HG03460 (cell line): ENCODE data around the gene DEAF1.
"Not testable (repeated sequence)": the region's sequence is repeated elsewhere in the genome, so short reads cannot be mapped to it uniquely, and the experiment has no call there.

Experiments used
- ATAC-seq: cut with Tn5 transposase; IDR thresholded peaks from one replicate; pipeline ENCODE4 v1.9.1; 2021; ENCODE audit not compliant: unreplicated experiment

DEAF1 gene

DNA sequence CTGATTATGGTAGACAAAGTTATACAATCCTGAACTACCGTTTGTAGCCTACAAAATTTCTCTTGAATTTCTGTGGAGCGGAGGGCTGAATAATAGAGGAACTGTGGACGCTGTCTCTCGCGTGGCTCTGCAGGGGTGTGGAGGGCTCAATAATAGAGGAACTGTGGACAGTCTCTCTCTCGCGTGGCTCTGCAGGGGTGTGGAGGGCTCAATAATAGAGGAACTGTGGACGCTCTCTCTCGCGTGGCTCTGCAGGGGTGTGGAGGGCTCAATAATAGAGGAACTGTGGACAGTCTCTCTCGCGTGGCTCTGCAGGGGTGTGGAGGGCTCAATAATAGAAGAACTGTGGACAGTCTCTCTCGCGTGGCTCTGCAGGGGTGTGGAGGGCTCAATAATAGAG lies 41.9 kb downstream of the DEAF1 start:
- not testable (repeated sequence) for ATAC-seq

GRCh38 chr11:650482-650881 lies 44.5 kb downstream of the DEAF1 start:
- no peak for ATAC-seq

GRCh38 chr11:647672-648158 lies 47.3 kb downstream of the DEAF1 start:
- not testable (repeated sequence) for ATAC-seq

DNA sequence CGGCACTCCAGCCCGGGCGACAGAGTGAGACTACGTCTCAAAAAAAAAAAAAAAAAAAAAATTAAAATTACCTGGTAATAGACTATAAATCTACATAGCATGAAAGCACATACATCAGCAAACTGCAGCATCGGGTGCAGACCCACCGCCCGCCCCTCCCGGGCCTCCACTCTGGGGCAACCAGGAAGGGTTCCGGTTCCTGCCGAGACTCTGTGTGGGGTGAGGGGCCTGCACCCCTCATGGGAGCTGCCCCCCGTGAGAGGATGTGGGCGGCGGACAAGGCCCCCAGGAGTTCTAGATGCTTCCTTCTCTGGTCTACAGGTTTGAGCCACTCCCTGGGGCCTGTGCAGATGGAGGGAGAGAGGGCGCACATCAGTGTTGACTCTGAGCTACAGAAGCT lies 48.8 kb downstream of the DEAF1 start:
- no peak for ATAC-seq

DNA sequence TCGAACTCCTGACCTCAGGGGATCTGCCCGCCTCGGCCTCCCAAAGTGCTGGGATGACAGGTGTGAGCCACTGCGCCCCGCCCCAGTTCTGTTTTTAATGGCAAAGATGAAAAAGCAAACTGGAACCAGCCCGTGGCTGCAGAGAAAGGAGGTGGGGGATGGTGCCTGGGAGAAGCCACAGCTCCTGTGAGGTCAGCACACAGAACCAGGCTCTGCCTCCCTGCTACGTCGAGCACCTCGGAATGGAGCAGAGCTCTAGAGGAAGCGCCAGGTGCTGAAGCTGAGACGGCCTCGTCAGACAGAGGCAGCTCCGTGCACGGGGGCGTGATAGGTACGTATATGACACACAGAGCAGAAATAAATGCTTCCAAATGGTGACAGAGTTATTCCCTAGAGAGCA lies 49.5 kb downstream of the DEAF1 start:
- no peak for ATAC-seq

GRCh38 chr11:643849-644738 lies 50.9 kb downstream of the DEAF1 start:
- no peak for ATAC-seq

DNA sequence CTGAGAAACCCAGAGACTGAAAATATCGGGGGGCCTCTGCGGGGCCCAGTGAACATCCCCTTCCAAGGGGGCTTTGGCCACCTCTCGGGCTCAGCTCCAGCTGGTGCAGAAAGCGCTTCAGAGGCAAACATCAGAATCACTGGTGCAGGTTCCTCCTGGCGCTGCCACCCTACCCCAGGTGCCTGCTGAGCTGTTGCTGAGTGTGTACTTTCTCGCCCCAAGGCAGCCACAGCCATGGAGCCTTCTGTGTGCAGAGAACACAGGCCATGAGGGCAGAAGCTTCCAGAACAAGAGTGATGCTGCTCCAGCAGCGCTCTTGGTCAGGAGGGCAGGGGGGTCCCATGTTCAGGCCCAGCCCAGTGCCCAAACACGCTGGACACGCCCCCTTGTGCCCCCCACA lies 51.7 kb downstream of the DEAF1 start:
- ATAC-seq = no peak

DNA sequence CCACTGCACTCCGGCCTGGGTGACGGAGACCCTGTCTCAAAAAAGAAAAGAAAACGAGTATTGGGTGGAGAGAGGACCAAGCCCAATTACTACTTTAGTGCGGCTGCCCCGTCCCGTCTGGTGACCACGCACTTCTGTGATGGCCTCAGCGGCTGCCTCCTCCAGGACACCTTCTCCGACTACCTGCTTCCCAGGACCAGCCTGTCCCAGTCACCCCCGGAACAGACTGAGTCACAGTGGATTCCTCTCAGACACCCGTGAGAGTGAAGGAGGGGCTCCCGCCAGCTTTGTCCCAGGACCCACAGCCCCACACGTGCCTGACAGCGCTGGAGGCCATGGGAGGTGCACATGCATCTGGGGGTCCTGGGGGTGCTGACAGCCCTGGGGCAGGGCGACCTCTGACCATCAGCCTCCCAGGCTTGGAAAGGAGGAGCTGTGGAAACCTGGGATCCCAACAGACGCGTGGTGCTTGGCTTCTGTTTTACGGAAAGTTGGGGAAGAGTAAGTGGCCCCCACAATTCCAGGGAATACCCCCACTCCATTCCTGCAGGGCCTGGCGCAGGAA lies 53.1 kb downstream of the DEAF1 start:
- no peak for ATAC-seq

DNA sequence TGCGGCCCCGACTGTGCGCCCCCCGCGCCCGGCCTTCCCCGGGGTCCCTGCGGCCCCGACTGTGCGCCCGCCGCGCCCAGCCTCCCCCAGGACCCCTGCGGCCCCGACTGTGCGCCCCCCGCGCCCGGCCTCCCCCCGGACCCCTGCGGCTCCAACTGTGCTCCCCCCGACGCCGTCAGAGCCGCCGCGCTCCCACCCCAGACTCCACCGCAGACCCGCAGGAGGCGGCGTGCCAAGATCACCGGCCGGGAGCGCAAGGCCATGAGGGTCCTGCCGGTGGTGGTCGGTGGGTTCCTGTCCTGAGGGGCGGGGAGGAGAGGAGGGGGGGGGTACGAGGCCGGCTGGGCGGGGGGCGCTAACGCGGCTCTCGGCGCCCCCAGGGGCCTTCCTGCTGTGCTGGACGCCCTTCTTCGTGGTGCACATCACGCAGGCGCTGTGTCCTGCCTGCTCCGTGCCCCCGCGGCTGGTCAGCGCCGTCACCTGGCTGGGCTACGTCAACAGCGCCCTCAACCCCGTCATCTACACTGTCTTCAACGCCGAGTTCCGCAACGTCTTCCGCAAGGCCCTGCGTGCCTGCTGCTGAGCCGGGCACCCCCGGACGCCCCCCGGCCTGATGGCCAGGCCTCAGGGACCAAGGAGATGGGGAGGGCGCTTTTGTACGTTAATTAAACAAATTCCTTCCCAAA lies 54.9 kb downstream of the DEAF1 start:
- no peak for ATAC-seq

DNA sequence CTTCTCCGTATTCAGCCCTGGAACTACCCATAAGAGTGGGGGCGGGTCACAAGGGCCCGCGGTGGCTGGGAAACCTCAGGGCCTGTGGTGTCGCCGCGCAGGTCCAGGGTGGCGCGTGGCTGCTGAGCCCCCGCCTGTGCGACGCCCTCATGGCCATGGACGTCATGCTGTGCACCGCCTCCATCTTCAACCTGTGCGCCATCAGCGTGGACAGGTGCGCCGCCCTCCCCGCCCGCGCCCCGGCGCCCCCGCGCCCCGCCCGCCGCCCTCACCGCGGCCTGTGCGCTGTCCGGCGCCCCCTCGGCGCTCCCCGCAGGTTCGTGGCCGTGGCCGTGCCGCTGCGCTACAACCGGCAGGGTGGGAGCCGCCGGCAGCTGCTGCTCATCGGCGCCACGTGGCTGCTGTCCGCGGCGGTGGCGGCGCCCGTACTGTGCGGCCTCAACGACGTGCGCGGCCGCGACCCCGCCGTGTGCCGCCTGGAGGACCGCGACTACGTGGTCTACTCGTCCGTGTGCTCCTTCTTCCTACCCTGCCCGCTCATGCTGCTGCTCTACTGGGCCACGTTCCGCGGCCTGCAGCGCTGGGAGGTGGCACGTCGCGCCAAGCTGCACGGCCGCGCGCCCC lies 55.6 kb downstream of the DEAF1 start:
- ATAC-seq = no peak

GRCh38 chr11:638631-639331 lies 56.2 kb downstream of the DEAF1 start:
- no peak for ATAC-seq

DNA sequence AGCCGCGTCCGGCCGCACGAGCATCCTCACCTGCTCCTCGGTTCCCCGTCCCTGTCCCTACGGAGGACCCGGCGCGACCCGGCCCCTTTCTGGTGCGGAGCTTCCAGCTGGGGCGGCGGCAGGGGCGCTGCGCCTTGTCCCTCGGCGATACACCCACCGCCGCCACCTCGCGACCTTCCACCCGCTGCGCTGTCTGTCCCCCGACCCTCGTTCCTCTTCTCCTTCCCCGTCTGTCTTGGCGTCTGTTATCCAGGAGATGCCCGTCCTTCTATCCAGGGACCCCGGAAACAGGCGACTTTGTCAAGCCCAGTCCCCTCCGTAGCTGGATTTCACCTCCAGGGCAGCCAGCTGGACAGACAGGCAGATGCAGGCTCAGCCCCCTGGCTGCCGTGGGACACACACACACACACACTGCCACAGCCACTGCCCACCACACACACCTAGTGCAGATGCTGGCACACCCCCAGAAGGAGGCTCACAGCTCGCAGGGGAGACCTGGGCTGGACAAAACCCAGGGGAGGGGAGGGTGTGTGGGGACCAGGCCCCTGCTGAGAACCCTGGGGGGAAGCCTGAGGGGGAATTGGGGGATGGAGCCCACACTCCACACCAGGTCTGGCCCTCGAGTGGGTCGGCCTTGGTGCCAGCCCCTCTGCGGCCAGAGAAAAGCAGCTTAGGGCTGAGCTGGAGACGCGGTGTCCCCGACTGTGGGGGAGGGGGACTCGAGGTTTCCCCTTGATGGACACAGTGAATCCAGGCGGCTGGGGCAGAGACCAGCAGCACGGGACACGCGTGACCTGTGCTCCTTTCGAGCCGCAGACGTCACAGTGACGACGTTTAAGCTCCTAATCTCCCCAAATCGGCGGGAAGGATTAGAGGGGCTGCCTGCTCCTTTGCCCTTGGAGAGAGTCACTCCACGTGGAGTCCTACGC lies 57.2 kb downstream of the DEAF1 start:
- ATAC-seq = no peak

DNA sequence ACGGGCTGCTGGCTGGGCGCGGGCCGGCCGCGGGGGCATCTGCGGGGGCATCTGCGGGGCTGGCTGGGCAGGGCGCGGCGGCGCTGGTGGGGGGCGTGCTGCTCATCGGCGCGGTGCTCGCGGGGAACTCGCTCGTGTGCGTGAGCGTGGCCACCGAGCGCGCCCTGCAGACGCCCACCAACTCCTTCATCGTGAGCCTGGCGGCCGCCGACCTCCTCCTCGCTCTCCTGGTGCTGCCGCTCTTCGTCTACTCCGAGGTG lies 57.8 kb downstream of the DEAF1 start:
- no peak for ATAC-seq

DNA sequence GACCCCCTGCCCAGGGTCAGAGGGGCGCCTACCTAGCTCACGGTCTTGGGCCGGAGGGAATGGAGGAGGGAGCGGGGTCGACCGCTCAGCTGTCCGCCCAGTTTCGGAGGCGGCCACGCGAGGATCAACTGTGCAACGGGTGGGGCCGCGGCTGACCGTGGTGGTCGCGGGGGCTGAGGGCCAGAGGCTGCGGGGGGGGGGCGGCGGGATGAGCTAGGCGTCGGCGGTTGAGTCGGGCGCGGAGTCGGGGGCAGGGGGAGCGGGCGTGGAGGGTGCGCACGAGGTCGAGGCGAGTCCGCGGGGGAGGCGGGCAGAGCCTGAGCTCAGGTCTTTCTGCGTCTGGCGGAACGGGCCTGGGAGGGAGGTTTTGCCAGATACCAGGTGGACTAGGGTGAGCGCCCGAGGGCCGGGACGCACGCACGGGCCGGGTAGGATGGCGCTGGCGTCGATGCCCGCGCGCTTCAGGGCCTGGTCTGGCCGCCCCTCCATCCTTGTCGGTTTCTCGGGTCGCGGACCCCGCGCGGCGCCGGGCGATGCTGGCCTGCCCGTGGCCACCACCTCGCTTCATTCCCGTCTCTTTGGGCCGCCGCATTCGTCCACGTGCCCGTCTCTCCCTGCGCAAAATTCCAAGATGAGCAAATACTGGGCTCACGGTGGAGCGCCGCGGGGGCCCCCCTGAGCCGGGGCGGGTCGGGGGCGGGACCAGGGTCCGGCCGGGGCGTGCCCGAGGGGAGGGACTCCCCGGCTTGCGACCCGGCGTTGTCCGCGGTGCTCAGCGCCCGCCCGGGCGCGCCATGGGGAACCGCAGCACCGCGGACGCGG lies 58.3 kb downstream of the DEAF1 start, which contains the start of gene DRD4:
TSS of gene DRD4 (plus strand) at position 759 of the 822 bp plus-strand sequence. CDS start at position 795, 36 bp downstream.
- no peak for ATAC-seq

DNA sequence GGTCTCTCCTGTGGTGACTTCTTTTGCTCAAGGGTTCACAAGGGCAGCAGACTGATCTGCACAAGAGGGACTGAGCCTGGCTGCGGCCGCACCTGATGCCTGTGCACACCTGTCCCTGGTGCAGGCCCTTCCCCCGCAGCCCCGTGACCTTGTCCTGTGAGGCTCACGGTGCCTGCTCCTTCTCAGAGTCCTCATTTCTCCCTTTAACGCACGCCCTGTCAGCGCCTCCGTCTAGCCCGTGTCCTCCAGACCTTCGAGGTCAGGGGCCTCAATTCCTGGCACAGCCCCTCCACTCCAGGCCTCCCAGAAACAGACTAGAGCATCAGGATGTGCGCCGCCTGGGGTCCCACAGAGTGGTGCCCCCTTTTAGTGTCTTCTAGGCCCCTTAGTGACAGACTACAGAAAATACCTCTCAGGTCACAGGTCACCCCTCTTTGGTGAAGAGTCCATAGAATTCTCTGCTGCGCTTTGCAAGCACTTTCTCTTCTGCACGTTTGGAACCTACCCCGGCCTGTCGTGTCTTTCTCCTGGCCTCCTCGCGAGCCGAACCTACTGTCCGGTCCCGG lies 59.0 kb downstream of the DEAF1 start:
- no peak for ATAC-seq

- no peak for ATAC-seq
Measured at GRCh38 chr11:630871-631270, 64.2 kb downstream of the DEAF1 start.

- no peak for ATAC-seq
Measured at GRCh38 chr11:629237-629583, 65.8 kb downstream of the DEAF1 start.

DNA sequence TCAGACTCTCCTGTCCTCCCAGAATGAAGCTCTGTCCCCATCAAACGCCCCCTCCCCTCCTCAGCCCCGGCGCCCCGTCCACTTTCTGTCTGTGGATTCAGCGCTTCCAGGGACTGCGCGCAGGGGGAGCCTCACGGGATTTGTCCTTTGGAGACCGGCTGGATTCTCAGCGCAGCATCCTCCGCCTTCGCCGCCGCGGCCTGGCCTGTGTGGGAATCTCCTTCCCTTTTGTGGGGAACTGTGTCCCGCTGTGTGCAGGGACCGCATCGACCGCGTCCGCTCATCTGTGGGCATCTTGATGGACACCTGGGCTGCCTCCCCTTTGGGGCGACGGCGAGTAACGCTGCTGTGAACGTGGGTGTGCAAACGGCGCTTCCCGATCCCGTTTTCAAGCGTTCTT lies 67.0 kb downstream of the DEAF1 start:
- ATAC-seq = no peak

- ATAC-seq = no peak
Measured at GRCh38 chr11:627308-627576, 67.8 kb downstream of the DEAF1 start.
